ENCODE results near the gene DUSP22. TPM values are rescaled to one million over a fixed set of nuclear protein-coding genes. Genes with fewer than 3 reads are reported as not detected.

The DUSP22 gene
- total RNA-seq, 8 experiments from 2014 or later, result 17.1 to 46.5 (median 18.5) TPM

DNA sequence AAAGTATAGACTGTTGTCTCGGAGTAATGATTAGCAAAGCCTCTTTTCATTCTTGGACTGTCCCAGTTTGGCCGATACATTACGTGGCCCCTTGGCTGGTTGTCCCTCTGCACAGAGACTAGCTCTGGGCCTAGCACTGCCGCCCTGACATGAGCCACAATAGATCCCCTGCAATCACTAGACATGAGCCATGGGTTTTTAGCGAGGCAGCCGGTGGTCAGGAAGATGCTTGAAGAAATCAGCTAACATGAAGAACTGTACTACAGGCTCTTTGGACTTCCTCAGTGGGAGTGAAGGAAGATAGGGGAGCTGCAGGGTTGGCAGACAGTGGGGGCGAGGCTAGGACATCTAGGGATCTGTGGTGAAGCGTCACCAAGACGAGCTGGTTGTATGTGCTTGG, 11.0 kb downstream of the DUSP22 start:
- in situ Hi-C loops (cut with MboI; ENCODE audit: low pct_unique_long_range_greater_than_20kb in 2 of 9, low sequenced_read_pairs in 9 of 9, unreplicated experiment in 9 of 9), result no loop called here
- 47 to 91% (median 64%) methylated on average over 5 to 9 of the region's 9 CpGs; no CpG with 5 or more reads in 1 of the 10 experiments for WGBS, 10 experiments

DNA sequence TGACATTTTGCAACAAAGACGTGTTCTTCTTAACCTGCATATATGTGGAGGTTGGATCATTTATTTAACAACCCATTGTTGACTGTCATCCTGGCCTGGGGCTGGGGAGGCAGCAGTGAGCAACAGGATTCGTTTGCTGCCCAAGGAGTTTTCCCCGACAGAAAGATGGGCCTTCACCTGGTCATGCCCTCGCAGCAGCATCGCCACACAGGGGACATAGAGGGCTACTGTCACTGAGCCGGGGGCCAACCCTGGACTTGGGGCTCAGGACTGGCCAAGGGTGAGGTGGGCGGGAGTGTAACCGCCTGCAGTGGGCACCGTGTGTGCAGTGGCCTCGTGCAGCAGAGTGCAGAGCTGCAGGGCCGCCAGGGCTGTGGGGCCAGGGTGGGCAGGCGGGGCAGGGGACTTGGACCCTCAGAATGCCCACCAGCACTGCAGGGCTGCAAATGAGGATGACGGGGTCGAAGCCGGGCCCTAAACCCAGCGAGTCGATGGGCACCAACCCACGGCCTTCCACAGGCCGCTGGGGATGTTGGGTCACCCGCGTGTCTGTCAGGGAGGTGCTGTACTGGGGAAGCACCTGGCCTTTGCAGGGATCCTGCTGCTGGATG, 11.8 kb downstream of the DUSP22 start:
- in situ Hi-C loops (cut with MboI; ENCODE audit: low pct_unique_long_range_greater_than_20kb in 2 of 9, low sequenced_read_pairs in 9 of 9, unreplicated experiment in 9 of 9), result no loop called here
- Histone ChIP-seq H3K4me1 (replicated peaks in 1 of 2) (no peaks in the 10 kb centered on the region), H3K27ac (no peak overlapping the region), H3K4me3 (no peak overlapping the region)
- no peak for ATAC-seq (replicated peaks in 6 of 8)
- WGBS, 10 experiments, result 29 to 82% (median 73%) methylated on average over 2 to 16 of the region's 21 CpGs; no CpG with 5 or more reads in 1 of the 10 experiments

More for the DNA sequence above, 11.0 kb downstream of the DUSP22 start:
- Histone ChIP-seq H3K4me3 (no peak overlapping the region), H3K4me1 (replicated peaks in 1 of 2) (peaks cover 0 to 4% of the 10 kb centered on the region in 2 donors), H3K27ac (no peak overlapping the region)
- ATAC-seq (replicated peaks in 6 of 8), result no peak

DNA sequence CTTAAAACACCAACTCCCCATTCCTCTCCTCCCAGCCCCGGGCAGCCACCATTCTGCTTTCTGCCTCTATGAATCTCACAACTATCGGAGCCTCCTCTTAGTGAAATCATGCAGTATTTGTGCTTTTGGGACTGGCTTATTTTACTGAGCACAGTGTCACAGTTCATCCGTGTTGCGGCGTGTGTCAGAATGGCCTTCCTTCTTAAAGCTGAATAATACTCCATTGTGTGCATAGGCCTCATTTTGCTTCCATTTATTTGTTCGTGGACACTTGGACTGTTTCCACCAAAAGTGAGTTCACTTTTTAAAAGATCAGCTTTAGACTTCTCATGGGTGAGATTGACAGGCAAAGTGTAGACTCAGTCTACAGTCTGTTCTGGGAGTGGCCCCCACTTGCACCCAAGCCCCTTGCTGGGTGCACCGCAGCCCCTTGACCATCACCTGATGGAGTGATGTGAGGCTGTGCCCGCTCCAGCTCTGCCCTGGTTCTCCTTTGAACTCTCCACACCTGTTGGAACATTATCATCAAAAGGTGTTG, 12.6 kb downstream of the DUSP22 start:
- Histone ChIP-seq H3K27ac (no peak overlapping the region), H3K4me1 (replicated peaks in 1 of 2) (no peaks in the 10 kb centered on the region), H3K4me3 (no peak overlapping the region)
- in situ Hi-C loops (cut with MboI; ENCODE audit: low pct_unique_long_range_greater_than_20kb in 2 of 9, low sequenced_read_pairs in 9 of 9, unreplicated experiment in 9 of 9), result no loop called here
- ATAC-seq (replicated peaks in 6 of 8), result no peak
- WGBS, 10 experiments, result 50 to 91% (median 72%) methylated on average over 5 to 8 of the region's 8 CpGs

DNA sequence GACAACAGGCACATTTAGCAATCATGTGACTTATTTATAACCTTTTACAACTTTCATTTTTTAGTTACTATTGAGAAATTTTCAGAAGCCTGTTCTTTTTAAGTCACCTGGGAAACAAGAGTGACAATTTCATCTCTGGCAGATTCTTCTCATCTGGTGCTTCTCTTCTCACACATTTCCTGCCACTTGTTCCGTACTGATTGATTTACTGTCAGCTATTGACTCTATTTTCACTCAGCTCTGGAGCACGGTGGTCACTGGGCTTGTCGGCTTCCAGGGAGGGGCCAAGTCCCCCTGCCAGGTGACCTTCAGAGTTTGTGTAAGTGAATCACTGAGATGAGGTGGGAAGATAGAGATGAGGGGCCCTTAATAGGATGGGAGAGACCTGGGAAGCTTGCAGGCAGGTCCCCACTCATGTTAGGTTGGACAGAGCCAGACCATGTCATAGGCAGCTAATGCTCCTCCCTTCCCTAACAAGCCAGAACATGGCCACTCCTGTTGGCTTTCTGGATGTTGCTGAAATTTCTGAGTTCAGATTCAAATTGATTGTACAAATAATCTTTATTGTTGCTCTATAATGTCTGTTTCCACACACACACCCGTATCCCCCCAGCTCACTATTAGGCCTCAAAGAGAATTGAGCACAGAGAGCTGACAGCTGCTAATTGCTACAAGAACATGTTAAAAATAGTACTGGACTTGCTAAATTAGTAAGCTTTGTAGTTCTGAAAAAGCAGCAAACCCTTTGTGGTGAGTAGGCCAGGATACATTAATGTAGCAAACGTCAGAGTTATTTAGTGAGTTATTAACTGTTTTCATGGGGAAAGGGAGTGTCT, 13.3 kb downstream of the DUSP22 start:
- no peak overlapping the region for H3K4me3 ChIP-seq
- in situ Hi-C loops (cut with MboI; ENCODE audit: low pct_unique_long_range_greater_than_20kb in 2 of 9, low sequenced_read_pairs in 9 of 9, unreplicated experiment in 9 of 9), result no loop called here
- WGBS, 10 experiments, result 29 to 74% (median 55%) methylated on average over 2 to 5 of the region's 5 CpGs
- H3K4me1 ChIP-seq (replicated peaks in 1 of 2), result peaks cover 0 to 2% of the 10 kb centered on the region in 2 donors
- no peak for ATAC-seq (replicated peaks in 6 of 8)
- H3K27ac ChIP-seq, result no peak overlapping the region

DNA sequence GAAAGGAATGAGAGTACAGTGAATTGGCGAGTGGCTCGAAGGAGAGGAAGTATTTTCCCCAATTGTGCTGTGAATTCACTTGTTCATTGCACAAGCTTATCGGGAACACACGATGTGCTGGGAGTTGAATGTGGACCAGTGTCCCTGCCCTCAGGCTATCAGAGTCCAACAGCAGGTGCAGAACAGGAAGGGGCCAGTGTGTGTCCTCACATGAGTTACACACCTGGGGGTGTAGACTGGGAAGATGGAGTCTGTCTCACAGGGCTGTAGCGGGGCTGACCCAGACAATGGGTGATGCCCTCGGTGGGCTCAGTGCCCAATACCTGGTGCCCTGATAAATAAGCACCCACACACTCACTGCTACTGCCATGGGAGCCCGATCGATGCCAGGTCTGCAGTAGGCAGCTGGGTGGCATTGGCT, 14.4 kb downstream of the DUSP22 start:
- 48 to 82% (median 71%) methylated on average over 3 to 8 of the region's 8 CpGs for WGBS, 10 experiments
- no peak for ATAC-seq (replicated peaks in 6 of 8)
- H3K4me3 ChIP-seq, result no peak overlapping the region
- peaks cover 0 to 3% of the 10 kb centered on the region in 2 donors for H3K4me1 ChIP-seq (replicated peaks in 1 of 2)
- in situ Hi-C loops (cut with MboI; ENCODE audit: low pct_unique_long_range_greater_than_20kb in 2 of 9, low sequenced_read_pairs in 9 of 9, unreplicated experiment in 9 of 9), result no loop called here
- no peak overlapping the region for H3K27ac ChIP-seq

DNA sequence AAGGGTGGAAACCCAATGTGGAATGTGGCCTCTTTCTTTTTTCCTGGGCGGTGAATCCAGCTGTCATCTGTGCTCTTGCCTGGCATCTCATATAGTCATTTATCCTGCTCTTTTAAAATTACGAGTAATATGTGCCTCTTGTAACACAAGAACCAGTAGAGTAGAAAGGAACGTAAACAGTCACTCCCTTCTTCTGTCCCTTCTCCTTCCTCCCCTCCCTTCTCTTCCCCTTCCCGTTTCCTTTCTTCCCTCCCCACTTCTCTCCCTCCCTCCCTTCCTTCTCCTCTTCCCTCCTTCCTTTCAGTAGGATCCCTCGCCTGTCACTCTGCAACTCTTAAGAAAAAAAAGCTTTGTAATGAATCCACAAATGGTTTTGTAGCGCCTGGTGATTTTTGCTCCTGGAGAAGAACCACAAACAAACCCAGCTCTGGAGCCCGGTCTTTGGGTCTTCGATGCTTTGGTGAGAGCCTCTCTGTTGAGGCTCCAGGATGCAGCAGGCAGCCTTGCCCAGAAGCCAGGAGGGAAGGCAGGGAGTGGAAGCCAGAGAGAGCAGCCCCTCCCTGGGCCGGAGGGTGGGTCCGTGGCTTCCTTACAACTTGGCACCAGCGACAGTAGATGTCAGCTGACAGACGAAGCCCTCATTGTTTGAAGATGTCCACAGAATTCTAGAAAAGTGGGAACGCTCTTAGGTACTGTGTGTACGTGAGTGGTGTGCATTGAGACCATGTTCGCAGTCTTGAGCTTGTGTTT, 15.0 kb downstream of the DUSP22 start:
- no peak overlapping the region for H3K27ac ChIP-seq
- no peak overlapping the region for H3K4me3 ChIP-seq
- 38 to 84% (median 62%) methylated on average over 5 to 14 of the region's 15 CpGs for WGBS, 10 experiments
- ATAC-seq (replicated peaks in 6 of 8), result peak in 2 of 8 experiments; percentile 83 to 86
- peaks cover 3% of the 10 kb centered on the region in 2 donors for H3K4me1 ChIP-seq (replicated peaks in 1 of 2)
- in situ Hi-C loops (cut with MboI; ENCODE audit: low pct_unique_long_range_greater_than_20kb in 2 of 9, low sequenced_read_pairs in 9 of 9, unreplicated experiment in 9 of 9), result no loop called here

DNA sequence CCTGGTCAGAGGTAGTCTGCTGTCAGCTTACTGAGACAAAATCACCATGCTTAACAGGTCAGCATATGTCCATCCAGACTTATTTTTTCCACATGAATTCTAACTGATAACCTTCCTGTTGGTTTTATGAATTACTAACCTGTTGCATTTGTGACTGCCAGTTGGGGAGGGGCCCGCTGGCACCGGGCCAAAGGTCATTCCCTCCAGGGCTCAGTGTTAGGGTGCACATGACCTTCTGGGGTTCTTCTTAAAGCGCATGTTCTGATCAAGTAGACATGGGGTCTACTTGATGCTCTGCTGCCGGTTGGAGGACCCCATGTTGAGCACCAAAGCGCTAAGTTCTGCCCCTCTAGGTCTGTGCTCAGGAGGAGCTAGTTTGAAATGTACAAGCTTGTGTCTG, 15.6 kb downstream of the DUSP22 start:
- peaks cover 6% of the 10 kb centered on the region in 2 donors for H3K4me1 ChIP-seq (replicated peaks in 1 of 2)
- in situ Hi-C loops (cut with MboI; ENCODE audit: low pct_unique_long_range_greater_than_20kb in 2 of 9, low sequenced_read_pairs in 9 of 9, unreplicated experiment in 9 of 9), result no loop called here
- H3K4me3 ChIP-seq, result no peak overlapping the region
- 40 to 97% (median 61%) methylated on average over 3 to 5 of the region's 5 CpGs; no CpG with 5 or more reads in 1 of the 10 experiments for WGBS, 10 experiments
- H3K27ac ChIP-seq, result no peak overlapping the region
- no peak for ATAC-seq (replicated peaks in 6 of 8)

DNA sequence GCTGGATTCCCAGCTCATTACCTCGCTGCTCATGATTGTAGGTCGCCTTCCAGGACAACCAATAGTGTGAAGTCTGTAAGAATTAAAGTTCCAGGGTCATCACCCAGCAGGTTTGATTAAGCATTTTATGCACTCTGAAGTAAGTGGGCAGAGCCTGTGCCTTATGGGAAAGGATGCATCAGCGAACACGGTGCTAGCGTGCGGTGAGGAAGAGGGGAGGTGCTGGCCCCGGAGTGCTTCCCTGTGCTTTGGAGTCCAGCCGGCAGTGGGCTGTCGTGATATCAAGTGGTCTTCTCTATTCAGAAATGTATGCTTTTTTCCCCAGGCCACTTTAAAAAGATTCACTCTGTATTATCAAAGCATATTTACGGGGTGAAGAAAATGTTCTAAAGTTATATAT, 16.0 kb downstream of the DUSP22 start:
- Histone ChIP-seq H3K4me3 (no peak overlapping the region), H3K27ac (no peak overlapping the region), H3K4me1 (replicated peaks in 1 of 2) (peaks cover 10% of the 10 kb centered on the region in 2 donors)
- in situ Hi-C loops (cut with MboI; ENCODE audit: low pct_unique_long_range_greater_than_20kb in 2 of 9, low sequenced_read_pairs in 9 of 9, unreplicated experiment in 9 of 9), result no loop called here
- WGBS, 10 experiments, result 73 to 84% (median 79%) methylated on average over 7 to 10 of the region's 10 CpGs
- no peak for ATAC-seq (replicated peaks in 6 of 8)

DNA sequence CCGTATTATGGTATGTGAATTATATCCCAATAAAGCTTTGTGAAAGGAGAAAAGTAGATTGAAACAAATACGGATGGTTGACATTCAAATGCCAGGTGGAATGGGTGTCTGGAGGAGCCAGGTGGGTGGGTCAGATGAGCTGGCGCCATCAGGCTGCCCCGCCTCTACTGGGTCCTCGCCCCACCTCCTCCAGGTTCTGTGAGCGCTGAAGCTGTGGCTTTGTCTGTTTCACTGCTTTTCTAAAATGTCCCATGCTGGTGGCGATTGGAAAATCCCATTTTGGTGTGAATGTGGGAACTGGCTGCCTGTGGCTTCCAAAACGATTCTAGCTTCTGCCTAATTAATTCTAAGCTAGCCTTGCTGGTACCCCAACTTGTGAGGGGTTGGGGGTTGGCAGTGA, 16.5 kb downstream of the DUSP22 start:
- H3K4me3 ChIP-seq, result no peak overlapping the region
- H3K27ac ChIP-seq, result no peak overlapping the region
- no peak for ATAC-seq (replicated peaks in 6 of 8)
- in situ Hi-C loops (cut with MboI; ENCODE audit: low pct_unique_long_range_greater_than_20kb in 2 of 9, low sequenced_read_pairs in 9 of 9, unreplicated experiment in 9 of 9), result no loop called here
- peaks cover 12 to 15% of the 10 kb centered on the region in 2 donors for H3K4me1 ChIP-seq (replicated peaks in 1 of 2)
- 52 to 71% (median 59%) methylated on average over 3 to 8 of the region's 8 CpGs for WGBS, 10 experiments

DNA sequence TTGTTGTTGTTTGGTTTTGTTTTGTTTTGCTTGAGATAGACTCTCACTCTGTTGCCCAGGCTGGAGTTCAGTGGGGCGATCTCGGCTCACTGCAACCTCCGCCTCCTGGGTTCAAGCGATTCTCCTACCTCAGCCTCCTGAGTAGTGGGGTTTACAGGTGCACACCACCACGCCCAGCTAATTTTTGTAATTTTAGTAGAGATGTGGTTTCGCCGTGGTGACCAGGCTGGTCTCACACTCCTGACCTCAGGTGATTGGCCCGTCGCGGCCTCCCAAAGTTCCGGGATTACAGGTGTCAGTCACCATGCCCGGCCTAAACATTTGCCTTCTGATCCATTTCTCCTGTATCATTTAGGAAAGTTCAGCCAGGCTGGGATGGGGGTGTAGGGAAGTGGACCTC, 17.7 kb downstream of the DUSP22 start:
- in situ Hi-C loops (cut with MboI; ENCODE audit: low pct_unique_long_range_greater_than_20kb in 2 of 9, low sequenced_read_pairs in 9 of 9, unreplicated experiment in 9 of 9), result no loop called here
- 46 to 91% (median 80%) methylated on average over 4 to 12 of the region's 12 CpGs for WGBS, 10 experiments
- ATAC-seq (replicated peaks in 6 of 8), result no peak
- no peak overlapping the region for H3K4me3 ChIP-seq
- peaks cover 21 to 22% of the 10 kb centered on the region in 2 donors for H3K4me1 ChIP-seq (replicated peaks in 1 of 2)
- no peak overlapping the region for H3K27ac ChIP-seq

DNA sequence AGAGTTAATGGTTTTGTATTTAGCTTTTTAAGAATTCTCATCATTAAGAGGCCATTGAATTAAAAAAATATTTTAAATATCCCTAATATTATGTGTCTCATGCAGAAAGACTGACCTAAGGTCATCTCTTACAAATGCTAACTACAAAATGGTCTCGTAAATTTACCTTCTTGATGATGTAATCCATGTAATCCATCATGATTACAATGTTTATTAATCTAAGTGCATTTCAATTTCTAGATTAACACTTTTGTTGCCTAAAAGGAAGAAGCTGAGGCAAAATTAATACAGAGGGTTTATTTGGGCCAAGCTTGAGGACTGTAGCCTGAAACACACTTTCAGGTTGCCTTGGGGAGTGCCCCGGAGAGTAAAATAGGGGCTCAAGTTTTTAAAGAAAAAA, 18.4 kb downstream of the DUSP22 start:
- no peak for ATAC-seq (replicated peaks in 6 of 8)
- no peak overlapping the region for H3K4me3 ChIP-seq
- 46 to 77% (median 54%) methylated on average over 1 to 2 of the region's 2 CpGs for WGBS, 10 experiments
- in situ Hi-C loops (cut with MboI; ENCODE audit: low pct_unique_long_range_greater_than_20kb in 2 of 9, low sequenced_read_pairs in 9 of 9, unreplicated experiment in 9 of 9), result no loop called here
- H3K27ac ChIP-seq, result no peak overlapping the region
- peaks cover 22 to 23% of the 10 kb centered on the region in 2 donors for H3K4me1 ChIP-seq (replicated peaks in 1 of 2)

DNA sequence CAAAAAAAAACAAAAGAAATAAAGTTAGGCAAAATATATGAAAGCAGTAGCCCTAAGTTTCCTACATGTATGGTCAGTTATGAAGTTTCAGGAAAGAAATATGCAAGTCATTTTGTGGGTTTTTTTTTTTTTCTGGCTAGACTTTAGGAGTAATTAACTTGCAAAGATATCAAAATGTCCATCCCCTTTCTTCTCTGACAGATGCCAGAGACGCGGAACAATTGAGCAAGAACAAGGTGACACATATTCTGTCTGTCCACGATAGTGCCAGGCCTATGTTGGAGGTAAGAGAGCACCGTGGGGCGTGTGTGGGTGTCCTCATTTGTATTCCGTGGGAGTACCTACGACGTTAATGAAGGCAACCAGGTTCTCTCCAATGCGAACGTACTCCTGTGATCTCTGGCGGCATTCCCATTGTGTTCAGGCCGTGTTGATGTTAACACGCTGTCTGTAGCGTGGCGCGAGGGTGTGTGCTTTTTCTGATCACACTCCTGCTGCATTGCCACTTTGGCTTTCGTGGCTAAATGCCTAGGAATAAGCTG, 19.5 kb downstream of the DUSP22 start:
- ATAC-seq (replicated peaks in 6 of 8), result peak in 1 of 8 experiments; percentile 12
- no peak overlapping the region for H3K4me3 ChIP-seq
- 53 to 78% (median 71%) methylated on average over 12 to 17 of the region's 17 CpGs for WGBS, 10 experiments
- H3K4me1 ChIP-seq (replicated peaks in 1 of 2), result peaks cover 22 to 23% of the 10 kb centered on the region in 2 donors
- no peak overlapping the region for H3K27ac ChIP-seq
- in situ Hi-C loops (cut with MboI; ENCODE audit: low pct_unique_long_range_greater_than_20kb in 2 of 9, low sequenced_read_pairs in 9 of 9, unreplicated experiment in 9 of 9), result no loop called here

DNA sequence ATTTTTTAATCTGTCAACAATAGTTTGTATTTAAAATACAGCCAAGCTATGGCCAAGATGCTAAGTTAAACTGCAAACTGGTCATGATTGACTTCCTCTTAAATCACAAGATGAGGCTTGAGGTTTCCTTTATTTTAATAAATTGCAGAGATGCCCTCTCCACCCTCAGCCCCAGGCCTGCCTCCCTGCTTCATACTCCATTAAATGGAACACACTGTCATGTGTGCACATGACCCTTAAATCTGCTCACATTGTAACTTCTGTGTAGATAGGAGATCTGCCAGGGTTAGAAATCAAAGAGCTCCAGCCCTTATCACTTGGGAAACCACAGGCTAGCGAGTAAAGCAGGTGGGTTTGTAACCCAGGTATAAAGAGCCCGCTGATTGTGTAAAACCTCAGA, 20.8 kb downstream of the DUSP22 start:
- WGBS, 10 experiments, result 35 to 89% (median 67%) methylated on average over 2 of the region's 2 CpGs; no CpG with 5 or more reads in 3 of the 10 experiments
- in situ Hi-C loops (cut with MboI; ENCODE audit: low pct_unique_long_range_greater_than_20kb in 2 of 9, low sequenced_read_pairs in 9 of 9, unreplicated experiment in 9 of 9), result no loop called here
- Histone ChIP-seq H3K4me1 (replicated peaks in 1 of 2) (peaks cover 23% of the 10 kb centered on the region in 2 donors), H3K27ac (no peak overlapping the region), H3K4me3 (no peak overlapping the region)
- peak in 4 of 8 experiments; percentile 31 to 68 (median 50) for ATAC-seq (replicated peaks in 6 of 8)

Data from motor neuron (in vitro differentiated cells).